HepG2 (cell line): Measurements from ENCODE around the gene YY1. TPM values are rescaled to one million over a fixed set of nuclear protein-coding genes. Genes with fewer than 3 reads are reported as not detected.
A peak's percentile ranks its signal among the peaks of the same experiment; 100 is the strongest.

Experiments used
- HIVEP1 ChIP-seq: sonication (generic); formaldehyde crosslinking; IDR thresholded peaks from 2 replicates; pipeline ENCODE4 v1.4.0; 2020; ENCODE audit warnings: mild to moderate bottlenecking, missing genetic modification reagents
- HNF4A ChIP-seq: sonication (generic); formaldehyde crosslinking; IDR thresholded peaks from 2 replicates; pipeline ENCODE4 v1.4.0; 2020; ENCODE audit warnings: missing genetic modification reagents
- KDM4B ChIP-seq: sonication (generic); formaldehyde crosslinking; IDR thresholded peaks from 2 replicates; pipeline ENCODE4 v1.4.0; 2020; ENCODE audit warnings: missing genetic modification reagents
- MAF1 ChIP-seq: sonication (generic); formaldehyde crosslinking; IDR thresholded peaks from 2 replicates; pipeline ENCODE4 v1.5.0; 2020; ENCODE audit warnings: missing genetic modification reagents, borderline replicate concordance
- MLLT10 ChIP-seq: sonication (generic); formaldehyde crosslinking; IDR thresholded peaks from 2 replicates; pipeline ENCODE4 v1.4.0; 2020; ENCODE audit warnings: missing genetic modification reagents
- RBFOX2 ChIP-seq: fragments of 200-400 bp; formaldehyde crosslinking; IDR thresholded peaks from 2 replicates; pipeline ENCODE4 v1.6.1; 2017; ENCODE audit warnings: low read depth, mild to moderate bottlenecking, low read length
- RXRB ChIP-seq: IDR thresholded peaks from 2 replicates; pipeline ENCODE4 v1.6.1; 2016; ENCODE audit warnings: borderline replicate concordance, missing genetic modification reagents, missing compliant biosample characterization
- SRSF9 ChIP-seq: fragments of 200-400 bp; formaldehyde crosslinking; IDR thresholded peaks from 2 replicates; pipeline ENCODE4 v1.6.1; 2018; ENCODE audit warnings: borderline replicate concordance, mild to moderate bottlenecking, low read depth, low read length; ENCODE audit not compliant: insufficient read depth, poor library complexity, severe bottlenecking
- THAP9 ChIP-seq: sonication (generic); formaldehyde crosslinking; IDR thresholded peaks from 2 replicates; pipeline ENCODE4; 2020; ENCODE audit warnings: missing genetic modification reagents, mild to moderate bottlenecking, borderline replicate concordance
- ZBTB3 ChIP-seq: sonication (generic); formaldehyde crosslinking; IDR thresholded peaks from 2 replicates; pipeline ENCODE4 v1.4.0; 2020; ENCODE audit warnings: low read depth, mild to moderate bottlenecking, moderate library complexity, missing genetic modification reagents, borderline replicate concordance
- ZNF281 ChIP-seq: sonication (generic); formaldehyde crosslinking; IDR thresholded peaks from 2 replicates; pipeline ENCODE4 v1.4.0; 2020; ENCODE audit warnings: missing genetic modification reagents, borderline replicate concordance
- ZNF317 ChIP-seq: sonication (generic); formaldehyde crosslinking; IDR thresholded peaks from 2 replicates; pipeline ENCODE4 v1.5.0; 2020; ENCODE audit warnings: mild to moderate bottlenecking, missing genetic modification reagents
- ZNF333 ChIP-seq: sonication (generic); formaldehyde crosslinking; IDR thresholded peaks from 2 replicates; pipeline ENCODE4 v1.4.0; 2020; ENCODE audit warnings: mild to moderate bottlenecking, missing genetic modification reagents, borderline replicate concordance
- ZNF761 ChIP-seq: sonication (generic); formaldehyde crosslinking; conservative IDR thresholded peaks from 2 replicates; pipeline ENCODE4 v1.4.0; 2020; ENCODE audit warnings: mild to moderate bottlenecking, missing genetic modification reagents
- polyA plus RNA-seq, 8 experiments: library from polyadenylated mRNA; depleted of rRNA in 3 of 8; stranded (reverse) in 7 of 8; unstranded in 1 of 8; fragments of >200 nt; fragmentation: Illumina TruSeq in 4 of 8; extraction: Trizol in 4 of 8; gene quantifications; 2 replicates each; pipeline versions ENCODE4 v1.2.1 to v1.2.3, GENCODE V29; 2011 to 2016; ENCODE audit warnings: low read depth in 4 of 8, missing spikeins in 1 of 8, mixed read lengths in 1 of 8; ENCODE audit not compliant: insufficient read depth in 1 of 8
- total RNA-seq, 5 experiments: library from RNA; depleted of rRNA; stranded (reverse); fragments of >200 nt; fragmentation: Illumina TruSeq; extraction: Trizol; gene quantifications; 2 replicates each; pipeline ENCODE4 v1.2.3, GENCODE V29; 2016; ENCODE audit warnings: low read depth in 1 of 5
- TF ChIP-seq, protein P1 (sequence below): sonication (generic); formaldehyde crosslinking; IDR thresholded peaks from 2 replicates; pipeline ENCODE4 v1.9.0; 2021; ENCODE audit warnings: mild to moderate bottlenecking, missing genetic modification reagents

YY1 gene
- total and polyA plus RNA-seq, 2 of the 13 experiments (the other 11 are each of a cell fraction or from before 2014, with no cell fraction given): 29.4 to 68.1 TPM

GRCh38 chr14:100267990-100268389 lies 29.0 kb downstream of the YY1 start (continued):
- TF ChIP-seq ZNF761 (CRISPR knock-in tag): no peak
- no peak for TF ChIP-seq MAF1 (CRISPR knock-in tag)
- TF ChIP-seq, protein P1, sequence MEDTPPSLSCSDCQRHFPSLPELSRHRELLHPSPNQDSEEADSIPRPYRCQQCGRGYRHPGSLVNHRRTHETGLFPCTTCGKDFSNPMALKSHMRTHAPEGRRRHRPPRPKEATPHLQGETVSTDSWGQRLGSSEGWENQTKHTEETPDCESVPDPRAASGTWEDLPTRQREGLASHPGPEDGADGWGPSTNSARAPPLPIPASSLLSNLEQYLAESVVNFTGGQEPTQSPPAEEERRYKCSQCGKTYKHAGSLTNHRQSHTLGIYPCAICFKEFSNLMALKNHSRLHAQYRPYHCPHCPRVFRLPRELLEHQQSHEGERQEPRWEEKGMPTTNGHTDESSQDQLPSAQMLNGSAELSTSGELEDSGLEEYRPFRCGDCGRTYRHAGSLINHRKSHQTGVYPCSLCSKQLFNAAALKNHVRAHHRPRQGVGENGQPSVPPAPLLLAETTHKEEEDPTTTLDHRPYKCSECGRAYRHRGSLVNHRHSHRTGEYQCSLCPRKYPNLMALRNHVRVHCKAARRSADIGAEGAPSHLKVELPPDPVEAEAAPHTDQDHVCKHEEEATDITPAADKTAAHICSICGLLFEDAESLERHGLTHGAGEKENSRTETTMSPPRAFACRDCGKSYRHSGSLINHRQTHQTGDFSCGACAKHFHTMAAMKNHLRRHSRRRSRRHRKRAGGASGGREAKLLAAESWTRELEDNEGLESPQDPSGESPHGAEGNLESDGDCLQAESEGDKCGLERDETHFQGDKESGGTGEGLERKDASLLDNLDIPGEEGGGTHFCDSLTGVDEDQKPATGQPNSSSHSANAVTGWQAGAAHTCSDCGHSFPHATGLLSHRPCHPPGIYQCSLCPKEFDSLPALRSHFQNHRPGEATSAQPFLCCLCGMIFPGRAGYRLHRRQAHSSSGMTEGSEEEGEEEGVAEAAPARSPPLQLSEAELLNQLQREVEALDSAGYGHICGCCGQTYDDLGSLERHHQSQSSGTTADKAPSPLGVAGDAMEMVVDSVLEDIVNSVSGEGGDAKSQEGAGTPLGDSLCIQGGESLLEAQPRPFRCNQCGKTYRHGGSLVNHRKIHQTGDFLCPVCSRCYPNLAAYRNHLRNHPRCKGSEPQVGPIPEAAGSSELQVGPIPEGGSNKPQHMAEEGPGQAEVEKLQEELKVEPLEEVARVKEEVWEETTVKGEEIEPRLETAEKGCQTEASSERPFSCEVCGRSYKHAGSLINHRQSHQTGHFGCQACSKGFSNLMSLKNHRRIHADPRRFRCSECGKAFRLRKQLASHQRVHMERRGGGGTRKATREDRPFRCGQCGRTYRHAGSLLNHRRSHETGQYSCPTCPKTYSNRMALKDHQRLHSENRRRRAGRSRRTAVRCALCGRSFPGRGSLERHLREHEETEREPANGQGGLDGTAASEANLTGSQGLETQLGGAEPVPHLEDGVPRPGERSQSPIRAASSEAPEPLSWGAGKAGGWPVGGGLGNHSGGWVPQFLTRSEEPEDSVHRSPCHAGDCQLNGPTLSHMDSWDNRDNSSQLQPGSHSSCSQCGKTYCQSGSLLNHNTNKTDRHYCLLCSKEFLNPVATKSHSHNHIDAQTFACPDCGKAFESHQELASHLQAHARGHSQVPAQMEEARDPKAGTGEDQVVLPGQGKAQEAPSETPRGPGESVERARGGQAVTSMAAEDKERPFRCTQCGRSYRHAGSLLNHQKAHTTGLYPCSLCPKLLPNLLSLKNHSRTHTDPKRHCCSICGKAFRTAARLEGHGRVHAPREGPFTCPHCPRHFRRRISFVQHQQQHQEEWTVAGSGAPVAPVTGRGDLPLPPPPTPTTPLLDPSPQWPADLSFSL (CRISPR knock-in tag): no peak
- no peak for TF ChIP-seq ZNF281 (CRISPR knock-in tag)
- TF ChIP-seq ZBTB3 (CRISPR knock-in tag): no peak
- no peak for TF ChIP-seq RBFOX2
- TF ChIP-seq THAP9 (CRISPR knock-in tag): no peak
- TF ChIP-seq HNF4A (CRISPR knock-in tag): peak; percentile 51
- no peak for TF ChIP-seq KDM4B (CRISPR knock-in tag)
- no peak for TF ChIP-seq RXRB (CRISPR knock-in tag)
- TF ChIP-seq ZNF317: no peak
- no peak for TF ChIP-seq ZNF333 (CRISPR knock-in tag)
- TF ChIP-seq HIVEP1 (CRISPR knock-in tag): no peak
- no peak for TF ChIP-seq SRSF9
- TF ChIP-seq MLLT10 (CRISPR knock-in tag): no peak
